Amniotic epithelial cell (primary cell): ENCODE measurements around the gene RASL11B.
"Not testable (repeated sequence)": the region's sequence is repeated elsewhere in the genome, so short reads cannot be mapped to it uniquely, and the experiment has no call there.

Experiments used
- DNase-seq: peaks from one replicate; pipeline ENCODE4 v3.0.0-alpha.2; 2010; ENCODE audit warnings: low read depth

RASL11B gene, protein sequence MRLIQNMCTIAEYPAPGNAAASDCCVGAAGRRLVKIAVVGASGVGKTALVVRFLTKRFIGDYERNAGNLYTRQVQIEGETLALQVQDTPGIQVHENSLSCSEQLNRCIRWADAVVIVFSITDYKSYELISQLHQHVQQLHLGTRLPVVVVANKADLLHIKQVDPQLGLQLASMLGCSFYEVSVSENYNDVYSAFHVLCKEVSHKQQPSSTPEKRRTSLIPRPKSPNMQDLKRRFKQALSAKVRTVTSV

DNA sequence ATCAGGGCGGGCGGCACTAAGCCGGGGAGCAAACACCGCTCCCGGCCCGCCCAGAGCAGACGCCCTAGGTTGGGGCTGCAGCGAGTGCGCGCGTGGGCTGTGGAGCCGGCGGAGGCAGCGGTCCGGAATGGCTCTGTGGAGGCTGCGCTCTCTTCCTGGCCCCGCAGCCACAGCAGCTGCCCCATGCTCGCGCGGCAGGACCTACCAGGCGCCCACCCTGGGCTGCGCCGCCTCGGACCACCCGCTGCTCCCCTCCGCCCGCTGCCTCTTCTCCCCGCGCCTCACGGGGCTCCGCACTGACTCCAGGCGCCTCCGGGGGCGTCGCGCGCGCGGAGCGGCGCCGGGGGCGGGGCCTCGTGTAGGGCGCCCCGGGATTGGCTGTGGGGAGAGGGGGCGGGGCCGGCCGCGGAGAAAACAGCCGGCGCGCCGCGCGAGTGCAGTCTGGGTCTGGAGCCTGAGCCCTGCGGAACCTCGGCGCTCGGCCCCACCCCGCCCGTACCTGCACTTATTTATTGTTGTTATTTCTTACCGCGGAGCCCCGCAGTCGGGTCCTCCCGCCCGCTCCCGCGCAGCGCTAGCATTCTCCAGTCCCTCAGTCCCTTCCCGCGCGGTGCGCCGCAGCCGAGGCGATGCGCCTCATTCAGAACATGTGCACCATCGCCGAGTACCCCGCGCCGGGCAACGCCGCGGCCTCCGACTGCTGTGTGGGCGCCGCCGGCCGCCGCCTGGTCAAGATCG is at the start of gene RASL11B:
RASL11B (plus strand) TSS at position 439 of the 738 bp plus-strand sequence; CDS start at position 630, 191 bp downstream.
- DNase-seq, result peak; percentile 51

DNA sequence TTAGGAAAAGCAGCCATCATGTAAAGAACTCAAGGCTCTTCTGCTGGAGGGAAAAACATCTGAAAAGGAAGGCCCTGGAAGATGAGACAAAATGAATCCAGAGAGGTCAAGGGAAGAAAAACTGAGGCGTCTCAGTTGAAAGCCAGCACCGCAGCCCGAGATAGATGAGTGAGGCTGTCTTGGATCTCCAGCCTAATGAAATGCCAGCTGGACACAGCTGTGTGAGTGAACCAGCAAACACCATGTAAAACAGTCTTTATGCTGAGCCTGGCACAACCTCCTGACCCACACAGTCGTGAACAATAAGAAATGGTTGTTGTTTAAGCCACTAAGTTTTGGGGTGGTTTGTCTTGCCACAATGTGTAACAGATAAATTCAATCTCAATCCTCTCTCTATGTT is 48.6 kb upstream of the RASL11B start:
- DNase-seq, result no peak

- DNase-seq, result peak; percentile 95
Observed at GRCh38 chr4:52822583-52822971, 39.5 kb upstream of the RASL11B start.

GRCh38 chr4:52822972-52823701 is 39.0 kb upstream of the RASL11B start:
- peak; percentile 98 for DNase-seq

- no peak for DNase-seq
Observed at GRCh38 chr4:52823702-52824092, 38.4 kb upstream of the RASL11B start.

DNA sequence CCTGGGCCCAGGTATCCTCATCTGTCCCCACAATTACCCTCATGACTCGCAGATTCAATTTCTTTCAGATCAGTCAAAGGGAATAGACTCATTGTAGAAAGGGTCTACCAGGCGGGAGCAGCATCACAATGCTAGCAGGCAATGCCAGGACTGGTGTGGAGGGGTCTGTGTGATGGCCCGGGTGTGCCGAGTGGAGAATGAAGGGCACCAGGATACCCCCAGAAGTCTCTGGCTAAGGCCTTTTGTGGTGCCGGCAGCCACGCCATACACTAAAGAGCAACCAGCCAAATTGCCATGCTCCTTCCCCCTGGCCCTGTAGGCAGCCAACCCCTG is 37.9 kb upstream of the RASL11B start:
- DNase-seq, result no peak

DNA sequence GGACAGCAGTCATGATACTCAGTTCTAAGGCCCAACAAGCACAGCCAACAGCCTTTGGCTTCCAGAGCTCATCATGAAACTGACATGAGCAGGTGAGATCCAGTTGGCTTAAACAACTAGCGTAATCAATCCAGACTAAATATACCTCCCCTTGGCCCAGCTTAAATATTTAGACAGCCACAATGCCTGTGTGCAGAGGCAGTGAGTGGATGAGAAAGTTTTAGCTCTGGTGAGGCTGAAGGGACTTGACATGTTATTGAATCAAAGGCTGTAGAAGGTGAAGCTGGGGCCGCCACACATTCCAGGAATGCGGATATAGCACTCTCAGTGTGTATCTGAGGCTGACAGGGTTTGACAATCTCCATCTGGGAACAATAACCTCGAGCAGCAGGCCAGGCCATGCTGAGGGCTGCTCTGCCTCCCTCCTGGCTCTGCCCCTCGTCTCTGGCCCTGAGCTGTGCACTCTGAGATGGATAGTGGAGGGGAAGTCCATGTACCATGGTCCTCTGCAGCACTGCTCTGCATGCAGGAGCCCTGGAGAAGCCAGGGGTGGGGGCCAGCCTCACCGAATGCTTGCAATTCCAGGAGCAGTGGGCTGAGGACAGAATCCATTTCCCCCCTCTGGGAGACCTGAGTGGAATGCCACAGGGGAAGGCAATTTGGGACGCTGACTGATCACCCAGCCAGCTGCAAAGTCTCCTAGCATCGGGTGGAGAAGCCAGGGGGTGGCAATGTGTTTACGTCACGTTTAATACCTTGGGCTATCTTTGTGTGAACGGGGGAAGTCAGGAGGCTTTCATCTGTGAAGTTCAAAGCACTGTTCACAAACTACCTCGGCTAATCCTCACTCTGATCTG is 37.3 kb upstream of the RASL11B start:
- peak; percentile 65 for DNase-seq

DNA sequence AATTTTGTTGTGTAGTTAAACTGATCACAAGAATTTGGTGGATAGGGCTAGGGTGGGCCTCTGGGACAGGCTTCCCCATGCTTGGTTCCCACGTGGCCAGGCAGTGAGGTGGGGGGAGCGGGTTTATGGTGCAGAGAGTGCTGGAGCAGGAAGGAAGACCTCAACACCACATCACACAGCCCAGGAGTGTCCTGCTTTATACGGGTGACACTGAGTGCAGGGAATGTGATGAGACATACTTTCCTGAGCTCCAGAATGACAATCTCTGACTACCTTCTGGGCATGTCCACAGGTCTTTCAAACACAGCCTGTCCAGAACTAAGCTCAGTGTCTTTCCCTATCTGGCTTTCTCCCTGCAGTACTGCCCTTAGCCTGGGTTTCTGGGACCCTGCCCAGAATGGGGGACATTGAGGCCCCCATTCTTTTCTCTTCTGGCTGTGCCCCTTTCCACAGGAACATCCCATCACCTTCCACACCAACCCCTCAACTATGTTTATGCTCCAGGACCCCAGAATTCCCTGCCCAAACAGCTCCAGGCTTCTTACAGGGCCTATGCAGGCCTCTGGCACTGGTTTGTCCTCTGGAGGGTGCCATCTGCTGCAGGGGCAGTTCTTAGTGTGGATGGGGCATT is 36.5 kb upstream of the RASL11B start:
- no peak for DNase-seq

- peak; percentile 23 for DNase-seq
Observed at GRCh38 chr4:52833941-52834525, 28.1 kb upstream of the RASL11B start.

DNA sequence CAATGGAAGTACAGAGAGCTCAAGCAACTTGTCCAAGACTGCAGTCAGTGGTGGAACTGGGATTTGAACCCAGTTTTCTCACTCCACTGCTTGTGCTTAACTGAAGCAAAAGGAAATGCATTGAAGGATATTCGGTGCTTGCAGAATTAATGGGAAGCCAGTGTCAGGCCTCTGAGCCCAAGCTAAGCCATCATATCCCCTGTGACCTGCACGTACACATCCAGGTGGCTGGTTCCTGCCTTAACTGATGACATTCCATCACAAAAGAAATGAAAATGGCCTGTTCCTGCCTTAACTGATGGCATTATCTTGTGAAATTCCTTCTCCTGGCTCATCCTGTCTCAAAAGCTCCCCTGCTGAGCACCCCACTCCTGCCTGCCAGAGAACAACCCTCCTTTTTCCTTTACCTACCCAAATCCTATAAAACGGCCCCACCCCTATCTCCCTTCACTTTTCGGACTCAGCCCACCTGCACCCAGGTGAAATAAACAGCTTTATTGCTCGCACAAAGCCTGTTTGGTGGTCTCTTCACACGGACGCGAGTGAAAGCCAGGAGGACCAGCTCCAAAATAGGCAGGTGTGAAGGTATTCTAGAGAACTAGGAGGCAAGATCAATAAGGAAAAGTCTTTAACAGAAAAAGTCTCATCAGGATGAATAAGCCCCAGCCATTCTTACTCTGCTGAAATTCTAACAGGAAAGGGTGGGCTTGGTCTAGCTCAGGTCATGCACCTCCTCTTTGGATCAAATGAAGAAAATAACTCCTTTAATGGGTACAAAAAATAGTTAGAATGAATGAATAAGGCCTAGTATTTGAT is 27.3 kb upstream of the RASL11B start:
- DNase-seq, result not testable (repeated sequence)

DNA sequence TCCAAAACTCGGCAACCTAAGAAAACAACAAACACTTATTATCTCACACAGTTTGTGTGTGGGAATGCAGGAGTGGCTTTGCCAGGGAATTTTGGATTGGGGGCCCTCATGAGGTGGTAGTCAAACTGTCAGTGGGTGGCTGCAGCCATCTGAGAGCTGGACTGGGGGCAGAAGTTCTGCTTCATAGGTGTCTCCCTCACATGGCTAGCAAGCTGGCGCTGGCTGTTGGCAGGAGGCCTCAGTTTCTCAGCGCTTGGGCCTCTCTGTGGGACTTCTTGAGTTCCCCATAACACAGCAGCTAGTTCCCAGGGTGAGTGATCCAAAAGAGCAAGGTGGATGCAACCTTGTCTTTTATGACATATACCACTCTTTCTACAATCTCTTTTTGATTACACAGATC is 26.0 kb upstream of the RASL11B start:
- DNase-seq, result no peak

DNA sequence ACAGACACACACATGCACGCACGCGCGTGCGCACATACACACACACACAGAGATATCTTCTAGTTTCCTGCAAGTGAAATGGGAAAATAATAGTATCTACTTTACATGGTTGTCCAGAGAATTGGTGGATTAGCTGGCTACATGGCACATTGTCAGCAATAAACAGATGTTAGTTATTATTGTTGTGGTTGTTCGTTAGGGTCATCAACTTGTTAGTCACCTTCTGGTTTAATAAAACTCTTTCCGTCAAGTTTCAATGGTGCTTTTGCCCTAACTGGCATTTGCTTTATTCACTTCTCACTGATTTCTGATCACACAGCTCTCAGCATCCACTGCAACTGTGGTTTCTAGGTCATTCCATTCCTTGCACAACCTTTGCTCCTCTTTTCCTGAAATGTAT is 25.4 kb upstream of the RASL11B start:
- DNase-seq, result peak; percentile 27

DNA sequence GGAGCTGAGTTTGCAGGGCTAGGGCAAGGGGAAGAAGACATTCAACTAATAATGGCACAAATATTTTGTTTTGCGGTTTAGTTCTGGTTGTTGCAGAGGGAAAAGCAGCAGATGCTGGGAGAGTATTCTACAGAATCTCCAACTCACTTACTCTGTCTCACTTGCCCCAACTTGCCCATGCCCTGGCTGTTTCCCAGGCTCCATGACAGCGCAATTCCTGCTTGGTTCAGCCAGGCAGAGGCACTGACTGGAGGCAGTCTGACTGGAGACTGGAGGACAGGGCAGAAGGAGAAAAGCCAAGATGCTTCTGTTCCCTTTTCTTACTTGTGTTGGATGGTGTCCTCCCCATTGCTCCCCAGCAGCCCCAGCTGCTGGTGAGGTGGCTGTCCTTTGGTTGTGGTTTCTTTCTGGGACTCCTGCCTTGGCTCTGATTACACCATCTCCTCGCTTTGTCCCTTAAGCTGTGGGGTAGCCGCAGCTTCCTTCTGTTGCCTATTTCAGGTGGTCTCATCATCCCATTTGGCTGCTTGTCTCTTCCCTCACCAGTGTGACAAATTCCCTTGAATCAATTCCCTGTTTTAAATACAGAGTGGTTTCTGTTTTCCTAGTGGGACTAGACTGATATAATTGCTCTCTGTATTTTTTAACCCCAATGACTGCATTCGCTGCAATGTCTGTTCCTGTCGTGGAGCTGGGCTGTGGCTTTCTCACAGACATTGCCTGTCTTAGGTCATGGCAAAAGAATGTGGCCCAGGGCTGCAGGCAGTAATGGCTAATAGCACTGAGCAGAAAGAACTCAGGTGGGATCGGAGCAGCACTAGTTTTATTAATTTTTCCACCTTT is 24.2 kb upstream of the RASL11B start:
- DNase-seq, result peak; percentile 52

- DNase-seq, result no peak
Observed at GRCh38 chr4:52838729-52839586, 23.2 kb upstream of the RASL11B start.

GRCh38 chr4:52840531-52841370 is 21.4 kb upstream of the RASL11B start:
- no peak for DNase-seq

DNA sequence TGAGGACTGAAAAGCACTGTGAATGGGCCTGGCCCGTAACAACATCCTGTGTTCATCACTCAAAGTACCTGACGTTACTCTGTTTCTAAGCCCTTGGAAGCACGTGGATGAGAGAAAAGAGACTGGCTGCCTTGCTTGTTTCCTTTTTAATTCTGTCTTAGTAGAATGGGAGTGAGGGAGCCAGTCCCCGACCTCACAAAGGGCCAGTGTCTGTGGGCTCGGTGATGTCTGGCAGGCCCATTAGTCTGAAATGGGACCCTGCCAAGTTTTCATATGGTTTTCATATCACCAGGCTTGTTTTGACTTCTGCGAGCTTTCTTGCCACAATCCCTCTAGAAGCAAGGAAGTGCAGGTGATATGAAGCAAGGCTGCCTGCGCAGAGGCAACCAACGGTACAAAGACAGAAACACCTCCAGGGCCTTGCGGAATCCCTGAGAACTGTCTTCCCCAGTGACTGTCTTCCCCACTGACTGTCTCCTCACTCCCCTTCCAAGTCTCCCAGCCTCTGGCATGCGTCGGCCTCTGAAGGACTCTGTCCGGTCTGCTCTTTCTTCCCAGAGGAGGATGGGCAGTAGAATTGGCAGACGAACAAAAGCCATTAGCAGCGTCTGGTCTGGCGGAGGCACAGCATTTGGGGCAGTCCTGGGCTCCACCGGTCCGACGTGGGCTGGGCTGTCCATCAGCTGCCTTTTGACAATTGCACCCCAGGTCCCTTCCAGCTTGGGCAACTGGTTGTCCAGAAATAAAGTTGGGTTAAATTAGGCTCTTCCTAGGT is 20.2 kb upstream of the RASL11B start:
- peak; percentile 39 for DNase-seq

- DNase-seq, result no peak
Observed at GRCh38 chr4:52842792-52843191, 19.3 kb upstream of the RASL11B start.
